GM12878 (cell line): Measurements from ENCODE around the gene COPZ1. TPM values are rescaled to one million over a fixed set of nuclear protein-coding genes. Genes with fewer than 3 reads are reported as not detected.

Source experiments
- ATAC-seq: fragments of 200-7000 bp; cut with Tn5 transposase; 3 replicates; pipeline ENCODE4 v1.9.1; 2020; ENCODE audit warnings: mild to moderate bottlenecking, moderate library complexity
- BruUV-seq: library from RNA; stranded (reverse); fragments of 400-500 nt; replicated peaks from 2 replicates; lab custom pipeline; 2021; lab: Mats Ljungman, UMichigan
- CTCF ChIA-PET: fragments of 300-600 bp; sonication (Branson Sonifier 250); formaldehyde crosslinking; extraction: SDS; loops from one replicate; lab custom pipeline; 2021; ENCODE audit warnings: inconsistent platforms; lab: Yijun Ruan, JAX
- POLR2A ChIA-PET: fragments of 350-600 bp; formaldehyde crosslinking; extraction: SDS; loops from one replicate; lab custom pipeline; 2021; ENCODE audit warnings: inconsistent platforms; lab: Charles Lee
- RAD21 ChIA-PET: fragments of 300-600 bp; sonication (Branson Sonifier 250); formaldehyde crosslinking; loops from one replicate; lab custom pipeline; 2023; ENCODE audit warnings: antibody characterized with exemption; ENCODE audit not compliant: unreplicated experiment; lab: Charles Lee
- SMC1A ChIA-PET: fragments of 300-600 bp; sonication (Branson Sonifier 250); formaldehyde crosslinking; loops from one replicate; lab custom pipeline; 2023; ENCODE audit not compliant: unreplicated experiment, uncharacterized antibody; lab: Charles Lee
- DNase-seq: peaks from one replicate; pipeline ENCODE4 v3.0.0-alpha.2; 2011; ENCODE audit warnings: low read depth, low spot score
- FAIRE-seq: peaks from 3 replicates; lab custom pipeline; 2011; peaks lifted over from hg19 to GRCh38; lab: Jason Lieb, UNC
- H2AFZ ChIP-seq: 2 replicates; pipeline ENCODE4 v1.6.0; 2011; ENCODE audit warnings: low read depth, low read length, control low read depth; ENCODE audit not compliant: control insufficient read depth
- H3K27ac ChIP-seq: 2 replicates; pipeline ENCODE4 v1.5.1; 2011; ENCODE audit warnings: control low read depth; ENCODE audit not compliant: control insufficient read depth, insufficient read depth
- H3K27me3 ChIP-seq, 2 experiments: replicated peaks in 1 of 2; 2 replicates each; pipeline versions ENCODE4 v1.6.0 to v1.6.1; 2011; ENCODE audit warnings: low read length in 1 of 2; ENCODE audit not compliant: control insufficient read depth in 2 of 2, insufficient read depth in 2 of 2
- H3K36me3 ChIP-seq, 2 experiments: 2 replicates each; pipeline ENCODE4 v1.5.1; 2011; ENCODE audit warnings: low read length in 1 of 2; ENCODE audit not compliant: control insufficient read depth in 2 of 2, insufficient read depth in 2 of 2
- H3K4me1 ChIP-seq: 2 replicates; pipeline ENCODE4 v1.6.1; 2011; ENCODE audit warnings: mild to moderate bottlenecking, low read length, moderate library complexity, mixed read lengths; ENCODE audit not compliant: control insufficient read depth, insufficient read depth
- H3K4me2 ChIP-seq: 2 replicates; pipeline ENCODE4 v1.6.0; 2011; ENCODE audit warnings: control low read depth; ENCODE audit not compliant: control insufficient read depth, insufficient read depth
- H3K4me3 ChIP-seq: fragments of 200-600 bp; sonication (generic); 2 replicates; pipeline ENCODE4 v1.5.1; 2016
- H3K79me2 ChIP-seq: 2 replicates; pipeline ENCODE4 v1.6.0; 2011; ENCODE audit warnings: low read length; ENCODE audit not compliant: control insufficient read depth, insufficient read depth
- H3K9ac ChIP-seq: 2 replicates; pipeline ENCODE4 v1.8.0; 2011; ENCODE audit warnings: low read length, control low read depth, mixed read lengths; ENCODE audit not compliant: control insufficient read depth, insufficient read depth
- H3K9me3 ChIP-seq: replicated peaks from 3 replicates; pipeline ENCODE4 v1.5.1; 2011; ENCODE audit warnings: mild to moderate bottlenecking, low read length; ENCODE audit not compliant: control insufficient read depth, insufficient read depth
- H4K20me1 ChIP-seq: 2 replicates; pipeline ENCODE4 v1.6.0; 2011; ENCODE audit not compliant: control insufficient read depth, insufficient read depth
- NFYA ChIP-seq: IDR thresholded peaks from 2 replicates; pipeline ENCODE4 v1.6.1; 2011; ENCODE audit warnings: low read depth, mild to moderate bottlenecking, low read length, improper control_type of control experiment, borderline replicate concordance
- SRF ChIP-seq, 2 experiments: IDR thresholded peaks; 2 replicates each; pipeline ENCODE4 v1.6.1; 2011; ENCODE audit warnings: low read depth in 2 of 2, low read length in 2 of 2, mild to moderate bottlenecking in 1 of 2, moderate library complexity in 1 of 2
- WGBS: methylation state at CpG from one replicate; pipeline ENCODE4 v1.1.6; 2016; ENCODE audit warnings: low lambda C conversion rate; ENCODE audit not compliant: insufficient replicate concordance, insufficient coverage; ENCODE audit errors: missing lambda C conversion rate; 5-methylcytosine and 5-hydroxymethylcytosine counted together
- in situ Hi-C: fragments of 300-500 bp; cut with MboI; formaldehyde crosslinking; loops from 9 replicates; pipeline ENCODE4 v1.14.3; 2018; ENCODE audit warnings: mixed read lengths
- intact Hi-C: fragments of 100-400 bp; cut with micrococcal nuclease; formaldehyde crosslinking; loops from one replicate; pipeline ENCODE4 v1.14.2; 2022; ENCODE audit not compliant: unreplicated experiment
- polyA plus RNA-seq, 11 experiments: library from polyadenylated mRNA; depleted of rRNA in 4 of 11; unstranded in 6 of 11; stranded (reverse) in 5 of 11; fragments of >200 nt; fragmentation: Nextera tagmentation in 4 of 11; fragmentation: Illumina TruSeq in 1 of 11; extraction: Ambion mirVana in 4 of 11; extraction: Trizol in 1 of 11; gene quantifications; 1 replicate in 1 of 11; 2 replicates in 10 of 11; pipeline versions ENCODE4 v1.2.1 to v1.2.3, GENCODE V29; 2011 to 2016; ENCODE audit warnings: inconsistent platforms in 2 of 11, missing spikeins in 2 of 11, low read depth in 1 of 11
- total RNA-seq, 4 experiments: library from RNA; depleted of rRNA in 3 of 4; stranded (reverse); fragments of >200 nt in 3 of 4; fragmentation: Illumina TruSeq in 1 of 4; extraction: Trizol in 1 of 4; gene quantifications; 2 replicates each; pipeline versions ENCODE4 v1.2.1 to v1.2.3, GENCODE V29; 2013 to 2021
- TF ChIP-seq, protein P1 (sequence below), 3 experiments: IDR thresholded peaks in 2 of 3; conservative IDR thresholded peaks in 1 of 3; 2 replicates each; pipeline ENCODE4 v1.5.1; 2011; ENCODE audit warnings: low read depth in 3 of 3, low read length in 3 of 3, mild to moderate bottlenecking in 3 of 3, control low read depth in 2 of 3, moderate library complexity in 2 of 3, inconsistent platforms in 1 of 3, mixed read lengths in 1 of 3; ENCODE audit not compliant: control insufficient read depth in 2 of 3, insufficient read depth in 1 of 3; ENCODE audit errors: extremely low read depth in 1 of 3

Gene COPZ1
- total and polyA plus RNA-seq, 10 of the 15 experiments (the other 5 are each of a cell fraction or from before 2014, with no cell fraction given), result 112 to 378 (median 184) TPM

DNA sequence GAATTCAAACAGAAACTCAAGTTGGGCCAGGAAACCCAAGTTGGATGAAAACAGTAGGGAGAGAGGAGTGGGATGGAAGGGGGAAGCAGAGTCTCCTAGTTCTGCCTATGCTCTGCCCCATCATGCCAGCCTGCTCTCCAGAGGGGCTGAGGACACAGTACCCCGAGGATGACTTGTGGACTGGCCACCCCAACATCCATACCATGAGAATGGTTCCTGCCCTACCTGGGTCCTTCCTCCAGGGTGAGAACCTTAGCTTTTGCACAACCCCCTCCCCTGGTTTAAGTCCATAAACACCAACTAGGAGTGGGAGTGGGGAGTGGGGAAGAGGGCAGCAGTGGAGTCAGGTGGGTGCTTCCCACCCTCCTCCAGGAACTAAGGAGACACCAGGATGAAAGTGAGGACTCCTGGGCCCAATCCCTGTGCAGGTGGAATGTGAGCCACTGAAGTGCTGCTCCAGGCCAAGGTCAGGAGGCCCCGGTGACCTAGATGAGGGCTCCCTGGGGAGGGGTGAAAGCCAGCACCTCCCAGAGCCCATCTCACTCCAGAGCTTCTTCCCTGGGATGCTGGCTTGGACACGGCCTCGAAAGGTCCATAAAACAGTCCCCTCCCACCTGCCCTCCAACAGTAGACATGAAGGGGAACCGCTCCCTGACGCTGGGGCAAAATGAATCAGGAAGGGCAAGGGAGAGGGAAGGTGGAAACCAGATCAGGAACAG, 53.0 kb downstream of the COPZ1 start:
- intact Hi-C loops (loop anchor here (10.0 kb wide), 1 partner anchor 373 kb away; the partner anchor contains the start of genes HOXC8 and HOXC9), in situ Hi-C loops (no loop called here)
- Histone ChIP-seq H3K9ac (no peak overlapping the region), H3K4me3 (no peak overlapping the region), H3K9me3 (no peaks in the 10 kb centered on the region), H2AFZ (no peak overlapping the region), H3K4me1 (no peaks in the 10 kb centered on the region; the same call in 1 of the 2 replicates), H3K79me2 (no peaks in the 10 kb centered on the region), H3K27me3 (no peaks in the 10 kb centered on the region), H4K20me1 (no peaks in the 10 kb centered on the region), H3K27ac (no peak overlapping the region), H3K36me3 (no peaks in the 10 kb centered on the region), H3K4me2 (no peak overlapping the region)
- RAD21 ChIA-PET, result interaction anchor here (1.0 to 1.3 kb wide), 2 partner anchors 22 to 157 kb away, joined by 3 to 4 read pairs; no protein-coding TSS in a partner anchor
- SMC1A ChIA-PET, result interaction anchor here (1.0 to 4.1 kb wide), 2 partner anchors 15 to 19 kb away, joined by 3 to 17 read pairs; no protein-coding TSS in a partner anchor
- ATAC-seq (no peak), DNase-seq (no peak), FAIRE-seq (no peak)
- TF ChIP-seq, protein P1, sequence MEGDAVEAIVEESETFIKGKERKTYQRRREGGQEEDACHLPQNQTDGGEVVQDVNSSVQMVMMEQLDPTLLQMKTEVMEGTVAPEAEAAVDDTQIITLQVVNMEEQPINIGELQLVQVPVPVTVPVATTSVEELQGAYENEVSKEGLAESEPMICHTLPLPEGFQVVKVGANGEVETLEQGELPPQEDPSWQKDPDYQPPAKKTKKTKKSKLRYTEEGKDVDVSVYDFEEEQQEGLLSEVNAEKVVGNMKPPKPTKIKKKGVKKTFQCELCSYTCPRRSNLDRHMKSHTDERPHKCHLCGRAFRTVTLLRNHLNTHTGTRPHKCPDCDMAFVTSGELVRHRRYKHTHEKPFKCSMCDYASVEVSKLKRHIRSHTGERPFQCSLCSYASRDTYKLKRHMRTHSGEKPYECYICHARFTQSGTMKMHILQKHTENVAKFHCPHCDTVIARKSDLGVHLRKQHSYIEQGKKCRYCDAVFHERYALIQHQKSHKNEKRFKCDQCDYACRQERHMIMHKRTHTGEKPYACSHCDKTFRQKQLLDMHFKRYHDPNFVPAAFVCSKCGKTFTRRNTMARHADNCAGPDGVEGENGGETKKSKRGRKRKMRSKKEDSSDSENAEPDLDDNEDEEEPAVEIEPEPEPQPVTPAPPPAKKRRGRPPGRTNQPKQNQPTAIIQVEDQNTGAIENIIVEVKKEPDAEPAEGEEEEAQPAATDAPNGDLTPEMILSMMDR (IDR thresholded peaks at IDR 0.05 in 2 of 3, conservative IDR thresholded peaks at IDR 0.05 in 1 of 3; ENCODE audit: control insufficient read depth in 2 of 3, extremely low read depth in 1 of 3, insufficient read depth in 1 of 3, low read depth in 3 of 3, low read length in 3 of 3), result no peak
- TF ChIP-seq NFYA (no peak), SRF (IDR thresholded peaks at IDR 0.05; ENCODE audit: low read depth in 2 of 2, low read length in 2 of 2) (no peak)
- BruUV-seq, result no TSS peak
- POLR2A ChIA-PET, result no interaction called here
- WGBS, result 46% methylated on average over 6 of the region's 6 CpGs
- CTCF ChIA-PET, result interaction anchor here (1.2 to 6.4 kb wide), 6 partner anchors 11 to 162 kb away, joined by 3 to 66 read pairs (median 39); partner anchors contain the start of gene COPZ1
